Glutamatergic neuron (in vitro differentiated cells): ENCODE results near the gene TMPRSS9. TPM values are rescaled to one million over a fixed set of nuclear protein-coding genes. Genes with fewer than 3 reads are reported as not detected.

ENCODE experiments used
- DNase-seq: peaks from one replicate; pipeline ENCODE4 v3.0.0; 2022
- H3K27ac Mint-ChIP-seq: one replicate; pipeline ENCODE4 v1.8.0; 2020; ENCODE audit warnings: mild to moderate bottlenecking, mixed read lengths, inconsistent platforms; ENCODE audit not compliant: unreplicated experiment
- H3K27me3 Mint-ChIP-seq: one replicate; pipeline ENCODE4 v1.8.0; 2020; ENCODE audit warnings: mild to moderate bottlenecking, moderate library complexity, mixed read lengths, inconsistent platforms; ENCODE audit not compliant: unreplicated experiment
- H3K36me3 Mint-ChIP-seq: one replicate; pipeline ENCODE4 v1.8.0; 2020; ENCODE audit warnings: mild to moderate bottlenecking, mixed read lengths, inconsistent platforms; ENCODE audit not compliant: unreplicated experiment
- H3K4me1 Mint-ChIP-seq: one replicate; pipeline ENCODE4 v1.8.0; 2020; ENCODE audit warnings: mild to moderate bottlenecking, low read depth, mixed read lengths, inconsistent platforms; ENCODE audit not compliant: unreplicated experiment
- H3K4me3 Mint-ChIP-seq: one replicate; pipeline ENCODE4 v1.8.0; 2020; ENCODE audit warnings: mild to moderate bottlenecking, mixed read lengths, inconsistent platforms; ENCODE audit not compliant: unreplicated experiment
- H3K9me3 Mint-ChIP-seq: one replicate; pipeline ENCODE4 v1.8.0; 2020; ENCODE audit warnings: mild to moderate bottlenecking, moderate library complexity, mixed read lengths, inconsistent platforms; ENCODE audit not compliant: unreplicated experiment
- CTCF ChIP-seq: fragments of 200-600 bp; sonication (generic); IDR thresholded peaks from one replicate; pipeline ENCODE4 v1.5.0; 2021; ENCODE audit not compliant: partially characterized antibody, unreplicated experiment
- total RNA-seq: library from RNA; stranded (reverse); fragmentation: NEBNext Ultra II Directional; extraction: Animal tissue kit (Norgen Biotek cat#: 25700); gene quantifications from one replicate; pipeline ENCODE4 v1.2.1, GENCODE V29; 2021; ENCODE audit not compliant: unreplicated experiment

Gene TMPRSS9
- total RNA-seq, 1 donor from 2014 or later, result 0.29 TPM

DNA sequence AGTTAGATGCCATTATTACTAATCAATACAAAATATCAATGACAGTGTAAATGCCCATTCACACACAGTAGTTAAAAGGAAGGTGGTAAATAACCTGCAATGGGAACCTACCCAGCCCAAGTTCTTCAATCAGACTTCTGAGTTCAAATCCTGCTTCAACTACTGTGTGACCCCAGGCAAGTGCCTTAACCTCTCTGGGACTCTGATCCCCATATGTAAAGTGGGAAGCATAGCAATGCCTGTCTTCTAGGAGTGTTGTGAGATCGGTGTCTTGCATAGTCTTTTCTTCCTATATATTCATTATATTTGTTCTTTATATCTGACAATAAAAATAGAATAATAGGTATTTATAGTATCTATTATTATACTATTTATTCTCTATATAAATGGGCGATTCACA, 60.4 kb downstream of the TMPRSS9 start:
- no peak overlapping the region for H3K27ac Mint-ChIP-seq
- no peak for DNase-seq
- H3K4me3 Mint-ChIP-seq, result no peak overlapping the region
- no peaks in the 10 kb centered on the region for H3K36me3 Mint-ChIP-seq
- H3K9me3 Mint-ChIP-seq, result no peaks in the 10 kb centered on the region
- H3K27me3 Mint-ChIP-seq, result no peaks in the 10 kb centered on the region
- TF ChIP-seq CTCF, result no peak
- H3K4me1 Mint-ChIP-seq, result no peaks in the 10 kb centered on the region

- DNase-seq, result no peak
- Mint-ChIP-seq H3K9me3 (no peaks in the 10 kb centered on the region), H3K4me3 (no peak overlapping the region), H3K27me3 (peaks cover 2% of the 10 kb centered on the region), H3K4me1 (peaks cover 1% of the 10 kb centered on the region), H3K27ac (no peak overlapping the region), H3K36me3 (no peaks in the 10 kb centered on the region)
- no peak for TF ChIP-seq CTCF
These were observed 61.7 kb downstream of the TMPRSS9 start for GRCh38 chr19:2421581-2422306.

GRCh38 chr19:2423071-2423914, 63.2 kb downstream of the TMPRSS9 start:
- H3K27me3 Mint-ChIP-seq, result peaks cover 6% of the 10 kb centered on the region
- DNase-seq, result no peak
- peaks cover 4% of the 10 kb centered on the region for H3K9me3 Mint-ChIP-seq
- H3K4me3 Mint-ChIP-seq, result no peak overlapping the region
- TF ChIP-seq CTCF, result no peak
- H3K27ac Mint-ChIP-seq, result no peak overlapping the region
- H3K4me1 Mint-ChIP-seq, result peaks cover 4% of the 10 kb centered on the region
- H3K36me3 Mint-ChIP-seq, result no peaks in the 10 kb centered on the region

DNA sequence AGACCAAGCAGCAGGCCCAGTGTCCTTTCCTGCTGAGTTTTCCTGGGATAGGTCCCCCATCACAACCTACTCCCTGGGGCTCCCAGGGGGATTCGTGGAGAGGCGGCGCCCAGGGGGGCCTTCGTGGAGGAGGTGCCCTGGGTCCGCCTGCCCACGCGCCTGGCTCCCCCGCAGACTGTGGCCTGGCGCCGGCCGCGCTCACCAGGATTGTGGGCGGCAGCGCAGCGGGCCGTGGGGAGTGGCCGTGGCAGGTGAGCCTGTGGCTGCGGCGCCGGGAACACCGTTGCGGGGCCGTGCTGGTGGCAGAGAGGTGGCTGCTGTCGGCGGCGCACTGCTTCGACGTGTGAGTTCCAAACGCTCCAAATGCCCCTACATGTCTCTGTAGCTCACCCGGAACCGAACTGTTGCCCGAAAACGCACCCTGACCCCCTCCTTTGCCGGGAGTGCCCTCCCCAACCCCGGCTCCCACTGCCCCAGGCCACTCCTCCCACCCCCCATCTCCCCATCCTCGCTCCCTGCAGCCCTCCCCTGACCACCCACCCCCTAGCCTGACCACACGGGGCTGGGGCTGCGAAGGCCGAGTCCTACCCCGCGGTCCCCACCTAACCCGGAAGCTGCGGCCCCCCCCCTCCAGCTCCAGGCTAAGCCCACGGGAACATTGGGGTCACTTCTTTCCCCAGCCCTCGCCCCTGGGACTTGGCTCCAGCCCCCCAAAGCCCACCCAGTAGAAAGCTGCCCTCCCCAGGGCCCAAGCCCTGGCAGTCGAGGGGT, 64.0 kb downstream of the TMPRSS9 start:
- Mint-ChIP-seq H3K27ac (no peak overlapping the region), H3K4me1 (peaks cover 7% of the 10 kb centered on the region), H3K36me3 (no peaks in the 10 kb centered on the region), H3K27me3 (peaks cover 6% of the 10 kb centered on the region), H3K9me3 (peaks cover 6% of the 10 kb centered on the region), H3K4me3 (peak overlapping the region; percentile 42)
- peak; percentile 20 for DNase-seq
- no peak for TF ChIP-seq CTCF
